HCT116 (cell line): Measurements from ENCODE around the gene PANK4. TPM values are rescaled to one million over a fixed set of nuclear protein-coding genes. Genes with fewer than 3 reads are reported as not detected.

Source experiments
- ATAC-seq: fragments of 200-7000 bp; cut with Tn5 transposase; 2 replicates; pipeline ENCODE4 v1.9.1; 2020; ENCODE audit warnings: mild to moderate bottlenecking, moderate library complexity
- BruUV-seq: library from RNA; stranded (reverse); fragments of 400-500 nt; replicated peaks from 2 replicates; lab custom pipeline; 2021; lab: Mats Ljungman, UMichigan
- CTCF ChIA-PET: fragments of 300-600 bp; sonication (Branson Sonifier 250); formaldehyde crosslinking; loops from one replicate; lab custom pipeline; 2021; ENCODE audit warnings: antibody characterized with exemption; lab: Charles Lee
- POLR2A ChIA-PET: fragments of 300-600, 350-600 bp; sonication (Branson Sonifier 250); formaldehyde crosslinking; loops from one replicate; lab custom pipeline; 2021; ENCODE audit warnings: antibody characterized with exemption; lab: Charles Lee
- RAD21 ChIA-PET, 2 experiments: fragments of 300-600 bp; sonication (Branson Sonifier 250); formaldehyde crosslinking; loops; one replicate each; lab custom pipeline; 2023; ENCODE audit warnings: low total read pairs in 2 of 2; ENCODE audit not compliant: uncharacterized antibody in 2 of 2, unreplicated experiment in 2 of 2, low non-redundant PET in 1 of 2; lab: Charles Lee
- DNase-seq: peaks from one replicate; pipeline ENCODE4 v3.0.0-alpha.2; 2010; ENCODE audit warnings: low read depth, low spot score
- H2AFZ ChIP-seq: fragments of 200-600 bp; shearing (Covaris generic), sonication (generic); 2 replicates; pipeline ENCODE4 v1.6.1; 2017; ENCODE audit warnings: low read depth, mixed run types, mixed read lengths, antibody characterized with exemption, low read length; ENCODE audit not compliant: poor library complexity, severe bottlenecking
- H3K27ac ChIP-seq: 2 replicates; pipeline ENCODE4 v1.5.1; 2012; ENCODE audit warnings: low read depth, low read length
- H3K27me3 ChIP-seq: fragments of 200-600 bp; sonication (generic); 2 replicates; pipeline ENCODE4 v1.6.1; 2016; ENCODE audit warnings: mixed run types, low read length, mixed read lengths; ENCODE audit not compliant: insufficient read depth
- H3K36me3 ChIP-seq, 2 experiments: fragments of 200-500 bp in 1 of 2; fragments of 200-600 bp in 1 of 2; sonication (Bioruptor generic) in 1 of 2; sonication (generic) in 1 of 2; 2 replicates each; pipeline versions ENCODE4 v1.5.1 to v1.6.1; 2014 to 2016; ENCODE audit warnings: low read length in 2 of 2, inconsistent platforms in 1 of 2, mixed read lengths in 1 of 2, mixed run types in 1 of 2; ENCODE audit not compliant: insufficient read depth in 2 of 2, control insufficient read depth in 1 of 2
- H3K4me1 ChIP-seq, 2 experiments: fragments of 200-600 bp in 1 of 2; sonication (generic) in 1 of 2; 2 replicates each; pipeline versions ENCODE4 v1.5.1 to v1.6.1; 2012 to 2017; ENCODE audit warnings: low read length in 2 of 2, inconsistent platforms in 1 of 2, mild to moderate bottlenecking in 1 of 2, mixed read lengths in 1 of 2, mixed run types in 1 of 2, moderate library complexity in 1 of 2; ENCODE audit not compliant: insufficient read depth in 2 of 2, control insufficient read depth in 1 of 2
- H3K4me2 ChIP-seq: fragments of 200-600 bp; sonication (generic); 2 replicates; pipeline ENCODE4 v1.6.1; 2017; ENCODE audit warnings: mixed run types, low read length, mixed read lengths
- H3K4me3 ChIP-seq, 2 experiments: fragments of 200-600 bp in 1 of 2; sonication (generic) in 1 of 2; replicated peaks in 1 of 2; 2 replicates each; pipeline ENCODE4 v1.5.1; 2011 to 2016; ENCODE audit warnings: low read length in 2 of 2, control low read depth in 1 of 2, low read depth in 1 of 2, mild to moderate bottlenecking in 1 of 2, mixed read lengths in 1 of 2, mixed run types in 1 of 2
- H3K79me2 ChIP-seq: fragments of 200-600 bp; sonication (generic); 2 replicates; pipeline ENCODE4 v1.6.1; 2017; ENCODE audit warnings: mild to moderate bottlenecking, mixed run types, low read length, moderate library complexity, mixed read lengths; ENCODE audit not compliant: insufficient read depth
- H3K9ac ChIP-seq: fragments of 200-600 bp; sonication (generic); 2 replicates; pipeline ENCODE4 v1.6.1; 2016; ENCODE audit warnings: low read length, mixed read lengths
- H3K9me2 ChIP-seq: fragments of 200-600 bp; sonication (generic), shearing (Covaris generic); 2 replicates; pipeline ENCODE4 v1.6.1; 2017; ENCODE audit warnings: mixed run types, mild to moderate bottlenecking, moderate library complexity; ENCODE audit not compliant: insufficient read depth
- H3K9me3 ChIP-seq, 2 experiments: fragments of 200-500 bp in 1 of 2; fragments of 200-600 bp in 1 of 2; sonication (Bioruptor generic) in 1 of 2; sonication (generic) in 1 of 2; 2 replicates each; pipeline ENCODE4 v1.6.1; 2014 to 2017; ENCODE audit warnings: low read length in 2 of 2, mixed read lengths in 2 of 2, inconsistent platforms in 1 of 2, low read depth in 1 of 2, mild to moderate bottlenecking in 1 of 2, mixed run types in 1 of 2, moderate library complexity in 1 of 2; ENCODE audit not compliant: control insufficient read depth in 1 of 2, insufficient read depth in 1 of 2
- H4K20me1 ChIP-seq: fragments of 200-600 bp; sonication (generic), shearing (Covaris generic); 2 replicates; pipeline ENCODE4 v1.6.1; 2017; ENCODE audit warnings: mixed run types, mild to moderate bottlenecking, moderate library complexity; ENCODE audit not compliant: insufficient read depth
- CBX3 ChIP-seq: IDR thresholded peaks from 2 replicates; pipeline ENCODE4 v1.6.1; 2012; ENCODE audit warnings: low read depth
- CTCF ChIP-seq, 3 experiments: fragments of 200-600 bp in 1 of 3; sonication (generic) in 1 of 3; IDR thresholded peaks in 2 of 3; conservative IDR thresholded peaks in 1 of 3; 2 replicates each; pipeline ENCODE4 v1.5.1; 2012 to 2017; ENCODE audit warnings: low read depth in 2 of 3, low read length in 2 of 3, antibody characterized with exemption in 1 of 3, borderline replicate concordance in 1 of 3, control low read depth in 1 of 3, mild to moderate bottlenecking in 1 of 3, mixed read lengths in 1 of 3, mixed run types in 1 of 3, moderate library complexity in 1 of 3; ENCODE audit not compliant: insufficient read depth in 1 of 3
- EGR1 ChIP-seq: IDR thresholded peaks from 2 replicates; pipeline ENCODE4 v1.6.1; 2012; ENCODE audit warnings: low read depth
- ELF1 ChIP-seq: IDR thresholded peaks from 2 replicates; pipeline ENCODE4 v1.6.1; 2012; ENCODE audit warnings: low read depth, borderline replicate concordance
- EZH2 ChIP-seq: fragments of 200-600 bp; sonication (generic); IDR thresholded peaks from 2 replicates; pipeline ENCODE4 v1.6.1; 2017; ENCODE audit warnings: antibody characterized with exemption, mixed run types
- EZH2phosphoT487 ChIP-seq: fragments of 200-600 bp; IDR thresholded peaks from 2 replicates; pipeline ENCODE4 v1.6.1; 2018; ENCODE audit warnings: antibody characterized with exemption, borderline replicate concordance
- POLR2A ChIP-seq: IDR thresholded peaks from 2 replicates; pipeline ENCODE4 v1.7.0; 2011; ENCODE audit warnings: borderline replicate concordance; ENCODE audit not compliant: insufficient read depth, insufficient read length; ENCODE audit errors: extremely low read depth
- REST ChIP-seq: IDR thresholded peaks from 2 replicates; pipeline ENCODE4 v1.6.1; 2012; ENCODE audit warnings: low read depth
- SRF ChIP-seq: IDR thresholded peaks from 2 replicates; pipeline ENCODE4 v1.6.1; 2012; ENCODE audit warnings: low read depth
- TCF7L2 ChIP-seq: IDR thresholded peaks from 2 replicates; pipeline ENCODE4 v1.7.0; 2011; ENCODE audit warnings: borderline replicate concordance, inconsistent platforms; ENCODE audit not compliant: insufficient read depth, insufficient read length; ENCODE audit errors: extremely low read depth
- ZNF274 ChIP-seq: fragments of 200-500 bp; sonication (Bioruptor generic); IDR thresholded peaks from 2 replicates; pipeline ENCODE4 v1.6.1; 2014; ENCODE audit warnings: mild to moderate bottlenecking, low read depth, low read length, inconsistent platforms
- intact Hi-C: fragments of 100-400 bp; cut with micrococcal nuclease; formaldehyde crosslinking; loops from 2 replicates; pipeline ENCODE4 v1.10.0; 2022
- total RNA-seq: library from RNA; stranded (reverse); gene quantifications from one replicate; pipeline ENCODE4 v1.2.1, GENCODE V29; 2021; ENCODE audit not compliant: unreplicated experiment

The PANK4 gene
- total RNA-seq, 1 experiment from 2014 or later: 38.5 TPM

- TF ChIP-seq CTCF (IDR thresholded peaks at IDR 0.05 in 2 of 3, conservative IDR thresholded peaks at IDR 0.05 in 1 of 3; ENCODE audit: borderline replicate concordance in 1 of 3, insufficient read depth in 1 of 3, low read depth in 2 of 3, low read length in 2 of 3) (no peak), TCF7L2 (no peak), REST (no peak), ELF1 (no peak), SRF (no peak)
- TF ChIP-seq, all 23 proteins: peak for 0
These were observed 12.5 kb upstream of the PANK4 start (continued) for GRCh38 chr1:2538872-2539271.

DNA sequence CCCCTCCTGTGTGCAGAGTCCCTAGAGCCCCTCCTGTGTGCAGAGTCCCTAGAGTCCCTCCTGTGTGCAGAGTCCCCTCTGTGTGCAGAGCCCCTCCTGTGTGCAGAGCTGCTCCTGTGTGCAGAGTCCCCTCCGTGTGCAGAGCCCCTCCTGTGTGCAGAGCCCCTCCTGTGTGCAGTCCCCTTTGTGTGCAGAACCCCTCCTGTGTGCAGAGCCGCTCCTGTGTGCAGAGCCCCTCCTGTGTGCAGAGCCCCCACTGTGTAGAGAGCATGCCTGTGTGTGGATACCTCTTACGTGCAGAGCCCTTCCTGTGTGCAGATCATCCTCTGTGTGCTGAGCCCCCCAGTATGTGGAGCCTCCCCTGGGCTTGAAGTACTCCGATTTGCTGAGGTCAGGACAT, 12.0 kb upstream of the PANK4 start:
- Histone ChIP-seq H3K27me3 (no peaks in the 10 kb centered on the region), H4K20me1 (no peaks in the 10 kb centered on the region), H2AFZ (no peak overlapping the region), H3K79me2 (no peaks in the 10 kb centered on the region), H3K4me2 (no peak overlapping the region), H3K4me1 (peaks cover 12 to 31% of the 10 kb centered on the region in 2 experiments; a peak in 3 of 4 replicates), H3K36me3 (no peaks in the 10 kb centered on the region), H3K9me2 (no peaks in the 10 kb centered on the region), H3K9me3 (no peaks in the 10 kb centered on the region), H3K27ac (no peak overlapping the region), H3K9ac (no peak overlapping the region), H3K4me3 (no peak overlapping the region)
- RAD21 ChIA-PET: no interaction called here
- BruUV-seq: no TSS peak
- CTCF ChIA-PET: no interaction called here
- DNase-seq (no peak), ATAC-seq (no peak)
- POLR2A ChIA-PET: no interaction called here
- TF ChIP-seq POLR2A: no peak
- TF ChIP-seq TCF7L2: no peak
- TF ChIP-seq EGR1: no peak
- TF ChIP-seq ELF1: no peak
- TF ChIP-seq CBX3: no peak
- TF ChIP-seq CTCF (IDR thresholded peaks at IDR 0.05 in 2 of 3, conservative IDR thresholded peaks at IDR 0.05 in 1 of 3; ENCODE audit: borderline replicate concordance in 1 of 3, insufficient read depth in 1 of 3, low read depth in 2 of 3, low read length in 2 of 3): no peak
- TF ChIP-seq ZNF274: no peak
- TF ChIP-seq EZH2: no peak
- no peak for TF ChIP-seq EZH2phosphoT487
- intact Hi-C loops: no loop called here
